Pons (tissue), 1 donor: ENCODE results near the gene PDX1.
A peak's percentile ranks its signal among the peaks of the same experiment; 100 is the strongest.

ENCODE experiments used
- DNase-seq: peaks from one replicate; pipeline ENCODE4 v3.0.0-alpha.2; 2016; ENCODE audit warnings: low spot score

The PDX1 gene

GRCh38 chr13:27922883-27923612, 3.2 kb downstream of the PDX1 start:
- no peak for DNase-seq

GRCh38 chr13:27923794-27924528, 4.2 kb downstream of the PDX1 start:
- no peak for DNase-seq

GRCh38 chr13:27924529-27925141, 4.8 kb downstream of the PDX1 start:
- no peak for DNase-seq

- DNase-seq, result no peak
Measured at GRCh38 chr13:27925220-27925991, 5.6 kb downstream of the PDX1 start.

DNA sequence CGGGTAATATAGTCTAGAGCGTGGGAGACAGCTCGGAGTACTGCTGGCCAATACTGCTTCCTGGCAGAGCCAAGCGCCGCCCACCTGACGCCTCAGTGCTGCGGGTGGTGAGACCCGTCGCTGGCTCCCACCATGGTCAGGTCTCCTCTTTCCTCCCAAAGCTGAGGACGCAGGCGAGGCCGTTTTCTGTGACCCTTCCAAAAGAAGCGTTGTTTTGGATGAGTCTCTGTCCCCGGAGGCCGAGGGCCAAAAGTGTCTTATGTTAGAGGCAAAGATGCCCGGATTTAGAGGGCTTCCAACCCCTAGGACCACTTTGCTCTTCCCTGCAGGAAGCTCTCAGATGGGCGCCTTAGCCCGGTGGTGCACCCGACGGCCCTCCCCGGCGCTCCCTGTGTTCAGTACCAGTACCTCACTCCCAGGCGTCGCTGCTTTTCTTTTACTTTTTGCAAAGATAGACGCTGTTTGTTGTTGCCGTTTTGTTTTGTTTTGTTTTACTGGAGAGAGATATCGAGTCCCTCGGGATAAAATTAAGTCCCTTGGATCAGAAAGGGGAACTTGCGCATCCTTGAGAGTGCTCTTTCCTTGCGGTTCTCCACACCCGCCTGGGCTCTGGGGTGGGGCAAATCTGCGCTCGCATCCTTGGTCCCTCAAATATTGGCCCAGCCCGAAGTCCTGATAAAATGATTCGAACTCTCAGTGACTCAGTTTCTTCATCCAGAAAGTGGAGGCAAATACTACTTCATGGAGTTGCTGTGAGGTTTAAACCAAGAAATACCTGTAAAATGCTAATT, 7.0 kb downstream of the PDX1 start:
- DNase-seq, result no peak

GRCh38 chr13:27927444-27928352, 7.9 kb downstream of the PDX1 start:
- DNase-seq, result no peak

GRCh38 chr13:27928353-27928804, 8.6 kb downstream of the PDX1 start:
- DNase-seq, result no peak

DNA sequence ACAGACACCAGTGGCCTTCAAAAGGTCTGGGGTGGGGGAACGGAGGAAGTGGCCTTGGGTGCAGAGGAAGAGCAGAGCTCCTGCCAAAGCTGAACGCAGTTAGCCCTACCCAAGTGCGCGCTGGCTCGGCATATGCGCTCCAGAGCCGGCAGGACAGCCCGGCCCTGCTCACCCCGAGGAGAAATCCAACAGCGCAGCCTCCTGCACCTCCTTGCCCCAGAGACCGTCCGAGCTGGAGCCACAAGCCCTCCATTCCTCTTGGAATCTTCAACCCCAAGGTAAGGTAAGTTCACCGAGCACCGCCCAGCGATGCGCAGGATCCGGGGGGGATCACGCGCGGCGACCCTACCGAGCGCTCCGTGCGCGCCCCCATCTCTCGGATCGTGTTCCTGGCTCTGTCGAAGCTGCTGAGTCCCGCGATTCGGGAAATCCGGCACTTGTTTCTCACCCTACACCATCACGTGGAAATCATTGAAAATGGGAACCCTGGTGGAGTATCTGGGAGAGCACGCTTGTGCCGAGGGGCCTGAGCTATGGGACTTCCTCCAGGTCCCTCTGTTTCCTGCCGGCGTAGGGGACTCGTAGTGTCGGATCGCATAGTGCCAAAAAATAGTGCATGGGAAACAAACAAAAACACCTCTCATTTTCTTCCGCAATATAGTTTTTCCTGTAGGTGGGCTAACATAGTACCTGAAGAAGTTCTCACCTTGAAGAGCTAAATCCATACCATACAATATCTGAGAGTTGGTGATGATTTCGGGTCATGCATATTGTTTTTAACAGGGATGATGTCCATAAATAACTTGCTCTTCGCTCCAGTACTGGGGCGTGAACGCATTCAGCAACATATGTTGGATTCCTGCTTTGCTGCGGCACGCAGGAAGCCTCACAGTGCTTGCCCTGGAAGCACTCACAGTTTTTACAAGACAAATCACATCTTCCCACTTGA, 9.3 kb downstream of the PDX1 start:
- no peak for DNase-seq

DNA sequence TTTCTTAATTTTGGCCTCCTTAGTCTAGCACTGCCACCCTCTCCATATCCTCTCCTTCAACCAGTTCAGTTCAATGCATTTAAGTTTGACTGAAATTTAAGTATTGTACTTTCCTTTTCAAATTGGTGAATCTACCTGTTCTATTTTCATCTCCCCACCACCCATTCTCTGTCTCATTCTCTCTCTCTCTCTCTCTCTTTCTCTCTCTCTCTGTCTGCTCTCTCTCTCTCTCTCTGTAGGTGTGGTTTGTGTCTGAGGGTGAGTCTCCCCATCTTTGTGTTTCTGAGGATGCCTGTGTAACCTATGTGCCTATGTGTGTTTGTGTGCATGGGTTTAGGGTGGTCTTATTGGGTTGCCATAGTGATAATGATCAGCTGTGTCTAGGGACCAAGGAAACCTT, 10.1 kb downstream of the PDX1 start:
- no peak for DNase-seq

GRCh38 chr13:27933118-27933517, 13.3 kb downstream of the PDX1 start:
- DNase-seq, result no peak

- no peak for DNase-seq
Measured at GRCh38 chr13:27933580-27934328, 14.0 kb downstream of the PDX1 start.

DNA sequence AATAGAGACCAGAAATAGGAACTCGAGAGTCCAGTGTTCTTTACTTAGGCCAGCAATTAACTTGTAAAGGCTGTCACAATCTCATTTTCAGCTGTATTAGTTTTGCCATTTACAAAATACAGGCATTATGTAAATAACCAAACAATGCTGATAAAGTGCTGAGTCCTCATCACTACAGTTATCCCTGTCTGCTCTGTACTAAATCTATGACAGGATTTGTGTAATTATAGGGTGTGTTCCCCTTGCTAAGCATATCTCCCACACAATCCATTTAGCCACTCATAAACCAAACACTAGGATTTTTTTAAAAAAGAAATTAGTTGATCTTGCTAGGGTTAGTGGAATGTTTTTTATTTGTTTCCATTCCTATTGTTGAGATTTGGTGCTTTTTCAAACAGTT, 23.2 kb downstream of the PDX1 start:
- DNase-seq, result no peak

DNA sequence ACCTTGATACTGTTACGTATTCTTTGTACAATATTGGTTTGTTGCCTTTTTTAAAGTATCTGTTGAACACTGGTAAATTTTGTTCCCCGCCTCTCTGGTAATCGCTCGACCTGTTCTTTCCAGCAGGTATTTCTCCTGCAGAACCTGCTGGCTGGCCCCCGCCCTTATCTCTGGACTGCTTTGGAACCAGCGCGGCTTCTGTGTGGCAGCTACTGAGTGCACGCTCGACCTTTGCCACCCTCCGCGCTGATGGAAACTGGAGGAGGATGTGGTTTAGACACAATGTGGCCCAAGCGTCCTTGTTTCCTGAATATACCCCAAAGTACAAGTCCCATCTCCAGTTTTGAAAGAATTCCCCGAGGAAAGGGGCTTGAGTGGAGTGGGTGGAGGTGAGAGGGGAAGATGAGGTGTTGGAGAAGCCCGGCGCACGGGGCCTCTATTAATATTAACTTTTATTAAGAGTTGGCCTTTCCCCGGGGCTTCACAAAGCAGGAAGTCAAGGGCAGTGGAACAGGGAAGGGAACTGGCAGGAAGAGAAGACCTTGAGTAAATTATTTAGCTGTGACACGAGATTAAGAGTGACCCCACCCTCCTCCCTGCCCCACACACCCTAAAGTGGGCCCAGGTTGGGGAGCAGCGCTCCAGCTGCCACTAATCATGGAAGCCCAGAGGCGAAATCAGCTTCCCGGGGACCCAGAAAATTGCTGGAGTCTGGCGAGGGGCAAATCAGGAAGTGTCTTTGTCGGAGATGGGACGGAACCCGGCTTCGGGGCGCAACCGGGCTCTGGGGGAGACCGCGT, 33.3 kb downstream of the PDX1 start:
- DNase-seq, result no peak

DNA sequence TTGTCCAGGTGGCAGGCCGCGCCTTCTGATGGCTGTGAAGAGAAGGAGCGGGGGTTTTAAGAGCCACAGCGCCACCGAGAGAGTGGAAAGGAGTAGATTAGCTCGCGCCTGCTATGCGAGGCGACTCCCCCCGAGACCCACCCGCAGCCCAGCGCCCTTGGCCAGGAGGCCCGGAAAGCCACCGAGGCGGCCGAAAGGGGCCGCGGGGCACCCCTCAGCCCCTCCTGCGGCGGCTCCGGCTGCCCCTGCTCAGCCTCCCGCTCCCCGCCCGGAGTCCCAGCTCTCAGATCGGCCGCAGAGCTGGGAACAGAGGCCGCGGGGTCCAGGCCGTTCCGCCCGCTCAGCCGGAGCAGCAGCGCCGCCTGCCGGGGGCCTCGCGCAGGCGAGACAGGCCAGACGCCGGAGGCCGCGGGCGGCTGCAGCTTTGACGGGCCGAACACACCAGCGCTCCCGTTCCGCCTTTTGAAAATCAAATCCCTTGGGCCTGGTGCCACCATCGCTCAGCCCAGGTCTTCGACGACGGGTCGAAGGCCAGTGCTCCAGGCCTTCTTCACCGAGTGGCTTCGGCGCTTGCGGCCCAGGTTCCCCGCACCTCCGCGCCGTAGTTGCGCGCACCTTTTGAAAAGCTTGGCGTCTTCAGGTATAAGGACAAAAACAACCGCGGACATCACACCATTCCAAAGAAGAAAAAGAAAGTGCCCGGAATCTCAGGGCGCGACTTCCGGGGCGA, 34.0 kb downstream of the PDX1 start:
- DNase-seq, result peak; percentile 26

GRCh38 chr13:27954406-27954851, 34.6 kb downstream of the PDX1 start:
- DNase-seq, result no peak

- no peak for DNase-seq
Measured at GRCh38 chr13:27955014-27955591, 35.3 kb downstream of the PDX1 start.
